CD4-positive, alpha-beta T cell treated with Interleukin-21 for 1 hour (primary cell): ENCODE results near the gene TJP1.
"Not testable (repeated sequence)": the region's sequence is repeated elsewhere in the genome, so short reads cannot be mapped to it uniquely, and the experiment has no call there.

Source experiments
- DNase-seq: peaks from one replicate; pipeline ENCODE4 v3.0.0-alpha.2; 2020

The TJP1 gene

GRCh38 chr15:29698030-29698701 is 124.1 kb downstream of the TJP1 start:
- no peak for DNase-seq

DNA sequence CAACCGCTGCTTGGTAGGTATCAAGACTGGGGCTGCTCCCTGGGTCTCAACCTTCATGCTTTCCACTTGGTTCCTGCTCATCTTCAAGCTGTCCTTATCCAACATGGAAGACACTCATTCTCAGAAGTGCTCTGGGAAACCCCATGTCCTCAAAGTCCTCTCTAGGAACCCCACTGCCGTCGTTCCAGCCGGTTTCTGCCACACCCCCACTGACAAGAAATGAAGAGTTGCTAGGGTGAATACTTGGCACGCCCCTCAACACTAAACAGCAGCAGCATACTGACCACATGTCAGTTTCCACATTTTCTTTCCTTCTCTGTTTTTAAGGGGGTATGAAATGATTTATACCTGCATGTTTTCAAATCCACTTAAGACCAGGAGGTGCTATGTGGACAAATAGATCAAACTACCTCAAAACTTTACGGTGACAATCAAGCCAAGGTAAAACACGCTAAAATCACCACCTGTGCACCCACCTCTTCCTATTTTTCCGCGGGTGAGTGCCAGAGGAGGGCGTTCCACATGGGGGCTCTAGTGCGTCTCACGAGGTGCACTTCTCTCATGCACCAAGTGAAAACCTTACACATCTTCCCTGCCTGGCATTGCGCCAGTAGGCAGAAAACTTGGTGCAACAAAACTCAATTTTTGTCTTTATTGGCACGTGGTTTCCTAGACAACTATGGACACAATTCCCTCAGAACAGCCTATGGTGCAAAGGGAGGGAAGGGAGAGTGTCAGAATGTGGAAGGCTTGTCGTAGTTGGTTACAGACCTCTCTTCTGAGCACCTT is 125.1 kb downstream of the TJP1 start:
- no peak for DNase-seq

DNA sequence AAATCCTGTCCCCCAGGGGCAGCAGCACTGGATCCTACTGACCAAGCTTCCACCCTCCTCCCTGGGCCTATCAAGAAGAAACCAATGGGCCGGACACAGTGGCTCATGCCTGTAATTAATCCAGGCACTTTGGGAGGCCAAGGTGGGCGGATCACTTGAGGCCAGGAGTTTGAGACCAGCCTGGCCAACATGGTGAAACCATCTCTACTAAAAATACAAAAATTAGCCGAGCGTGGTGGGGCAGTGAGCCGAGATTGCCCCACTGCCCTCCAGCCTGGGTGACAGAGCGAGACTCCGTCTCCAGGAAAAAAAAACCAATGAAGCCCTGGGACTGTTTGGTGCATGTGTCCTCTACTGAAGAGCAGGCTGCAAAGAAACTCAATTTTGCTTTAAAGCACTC is 125.8 kb downstream of the TJP1 start:
- not testable (repeated sequence) for DNase-seq

DNA sequence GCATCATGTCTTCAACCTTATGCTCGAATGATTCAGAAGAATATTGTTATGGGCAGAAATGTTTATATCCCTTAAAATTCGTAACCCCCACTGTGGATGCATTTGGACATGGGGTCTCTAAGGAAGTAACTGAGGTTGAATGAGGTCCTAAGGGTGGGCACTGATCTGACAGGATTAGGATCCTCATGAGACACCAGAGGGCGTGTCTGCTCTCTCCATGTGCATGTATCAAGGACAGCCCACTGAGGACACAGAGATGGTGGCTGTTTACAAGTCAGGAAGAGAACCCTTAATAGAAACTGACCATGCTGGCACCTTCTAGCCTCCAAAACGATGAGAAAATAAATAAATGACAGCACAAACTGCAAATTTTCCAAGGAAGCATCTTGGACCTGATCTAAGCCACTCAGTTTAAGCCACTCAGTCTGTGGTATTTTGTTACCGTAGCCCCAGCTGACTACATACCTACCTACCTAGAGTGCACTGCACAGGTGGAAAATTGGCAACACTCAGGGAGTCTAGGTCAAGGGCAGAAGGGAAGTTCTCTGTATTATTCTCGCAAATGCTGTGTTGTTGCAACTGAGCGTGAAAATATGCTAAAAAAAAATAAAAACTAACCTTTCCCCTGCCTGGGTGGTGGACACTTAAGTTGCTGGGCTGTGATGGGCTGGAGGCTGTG is 126.6 kb downstream of the TJP1 start:
- DNase-seq, result no peak

- DNase-seq, result no peak
Measured at GRCh38 chr15:29693225-29693624, 129.0 kb downstream of the TJP1 start.

- no peak for DNase-seq
Measured at GRCh38 chr15:29692527-29692926, 129.7 kb downstream of the TJP1 start.

DNA sequence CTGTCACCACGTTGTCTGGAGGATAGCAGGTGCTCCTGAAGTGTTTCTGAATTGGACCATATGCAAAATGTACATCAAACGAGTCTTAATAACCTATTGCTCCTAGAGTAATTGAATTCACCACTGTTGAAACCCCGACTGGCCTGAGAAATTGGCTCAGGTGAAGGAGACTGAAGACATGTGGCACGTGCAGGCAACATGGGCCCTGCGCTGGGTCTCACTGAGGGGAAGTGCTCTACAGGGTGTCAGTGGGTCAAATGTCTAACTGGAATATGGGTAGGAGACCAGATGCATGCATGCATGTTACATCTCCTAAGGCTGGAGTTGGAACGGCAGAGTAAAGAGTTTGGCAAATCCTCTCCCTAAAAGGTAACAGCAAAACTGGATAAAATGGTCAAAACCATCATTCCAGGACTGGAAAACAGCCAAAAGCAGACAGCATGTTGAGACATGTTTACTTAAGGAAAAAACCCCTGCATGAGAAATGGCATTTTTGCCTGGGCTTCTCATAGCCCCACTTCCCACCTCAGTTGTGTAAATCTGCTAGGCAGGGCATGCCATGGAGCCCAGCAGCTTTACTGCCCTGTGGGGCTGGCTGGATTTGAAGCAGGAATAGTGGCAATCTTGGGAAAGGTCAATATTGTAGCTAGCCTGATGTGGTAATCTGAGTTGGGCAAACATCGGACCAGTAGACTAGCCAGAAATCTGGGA is 131.3 kb downstream of the TJP1 start:
- no peak for DNase-seq

GRCh38 chr15:29689287-29689986 is 132.8 kb downstream of the TJP1 start:
- DNase-seq, result no peak

DNA sequence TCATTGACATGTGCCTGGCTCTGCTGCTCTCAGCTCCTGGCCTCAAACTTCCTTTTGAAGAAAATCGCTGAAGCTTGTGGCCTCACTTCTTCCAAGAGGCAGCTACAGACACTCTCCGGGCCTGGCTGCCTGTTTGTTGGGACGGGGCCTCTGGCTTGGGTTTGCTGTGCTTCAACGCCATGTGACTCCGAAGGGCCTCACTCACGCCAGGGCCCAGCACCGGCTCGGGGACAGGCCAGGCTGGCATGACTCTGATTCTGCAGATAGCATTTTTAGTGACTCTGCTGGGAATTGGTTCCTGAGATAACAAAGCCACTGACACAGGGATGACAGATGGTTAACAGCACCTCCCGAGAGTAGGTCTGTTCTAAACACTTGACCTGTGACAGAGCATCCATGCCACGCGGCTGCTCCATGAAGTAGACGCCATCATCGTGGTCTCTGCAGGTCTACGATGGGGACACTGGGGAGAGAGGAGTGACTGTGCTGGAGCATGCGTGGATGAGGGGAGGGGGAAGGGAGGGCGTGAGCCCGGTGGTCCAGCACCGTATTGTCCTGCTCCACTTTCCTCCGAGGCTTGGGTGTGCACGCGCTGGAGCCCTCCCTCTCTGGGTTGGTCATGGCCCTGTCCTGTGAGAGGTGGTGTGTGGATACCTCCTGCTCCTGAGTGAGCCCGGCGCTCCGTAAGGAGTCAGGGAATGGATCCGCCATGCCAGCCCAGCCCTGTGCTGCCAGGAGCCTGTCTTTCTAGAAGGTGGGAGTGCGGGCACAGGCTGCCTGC is 133.6 kb downstream of the TJP1 start:
- no peak for DNase-seq

DNA sequence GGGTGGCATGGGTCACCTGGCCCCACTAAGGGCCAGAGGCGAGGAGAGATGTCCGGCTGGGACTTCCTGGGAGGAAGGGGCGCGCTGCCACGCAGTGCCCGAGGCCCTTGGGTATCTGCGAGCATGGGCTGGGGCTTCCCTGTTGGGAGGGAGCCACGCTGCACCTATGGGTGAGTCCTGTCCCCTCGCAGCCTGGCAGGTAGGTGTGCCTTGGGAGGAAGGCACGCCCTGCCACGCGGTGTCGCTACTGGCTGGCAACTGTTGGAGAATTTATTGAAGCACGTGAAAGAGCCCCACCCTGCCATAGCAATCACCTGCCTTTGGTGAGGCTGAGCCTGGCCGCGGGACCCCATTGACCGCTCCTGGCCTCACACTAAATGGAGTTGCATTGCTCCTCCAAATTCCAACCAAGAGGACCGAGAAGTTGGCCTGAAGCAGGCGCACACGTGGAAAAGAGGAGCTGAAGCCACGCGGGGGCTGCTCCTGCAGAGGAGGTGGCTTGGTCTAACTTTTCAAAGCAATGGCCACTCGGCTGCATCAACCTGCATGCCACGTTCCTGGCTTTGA is 134.2 kb downstream of the TJP1 start:
- no peak for DNase-seq

GRCh38 chr15:29687204-29687815 is 135.0 kb downstream of the TJP1 start:
- no peak for DNase-seq

DNA sequence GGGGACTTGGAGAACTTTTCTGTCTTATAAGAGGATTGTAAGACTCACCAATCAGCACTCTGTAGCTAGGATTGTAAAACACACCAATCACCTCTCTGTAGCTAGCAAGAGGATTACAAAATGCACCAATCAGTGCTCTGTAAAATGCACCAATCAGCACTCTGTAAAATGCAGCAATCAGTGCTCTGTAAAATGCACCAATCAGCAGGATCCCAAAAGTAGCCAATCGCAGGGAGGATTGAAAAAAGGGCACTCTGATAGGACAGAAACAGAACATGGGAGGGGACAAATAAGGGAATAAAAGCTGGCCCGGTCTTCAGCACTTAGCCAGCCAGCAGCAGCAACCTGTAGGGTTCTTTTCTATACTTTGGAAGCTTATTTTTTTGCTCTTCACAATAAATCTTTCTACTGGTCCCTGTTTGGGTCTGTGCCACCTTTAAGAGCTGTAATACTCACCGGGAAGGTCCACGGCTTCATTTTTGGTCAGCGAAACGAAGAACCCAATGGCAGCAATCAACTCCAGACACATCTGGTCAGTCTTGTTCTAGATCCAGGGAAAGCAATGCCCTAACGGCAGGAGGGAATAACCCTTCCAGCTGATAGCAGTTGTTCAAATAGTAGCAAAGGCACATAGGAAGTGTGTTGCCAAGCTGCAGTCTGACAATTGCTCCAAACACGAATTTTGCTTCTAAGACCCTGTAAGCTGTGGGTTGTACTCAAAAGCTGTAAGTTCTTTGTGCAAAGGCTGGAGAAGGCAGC is 135.6 kb downstream of the TJP1 start:
- DNase-seq, result no peak

DNA sequence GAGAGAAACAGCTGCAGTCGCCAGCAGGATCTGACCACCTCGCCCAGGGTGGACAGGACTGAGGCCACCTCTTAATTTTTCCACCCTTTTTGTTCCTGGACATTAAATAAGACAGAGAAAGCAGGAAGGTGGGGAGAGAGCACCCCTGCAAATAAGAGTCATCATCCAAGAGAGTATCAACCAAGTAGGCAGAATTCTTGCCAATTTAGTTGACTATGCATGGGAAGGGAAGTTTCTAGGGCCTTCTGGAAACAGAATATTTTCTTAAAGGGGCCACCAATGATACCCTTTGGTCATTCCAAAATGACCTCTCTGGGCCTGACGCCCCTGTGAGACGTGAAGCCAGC is 136.2 kb downstream of the TJP1 start:
- no peak for DNase-seq

GRCh38 chr15:29685156-29686078 is 136.9 kb downstream of the TJP1 start:
- DNase-seq, result no peak

DNA sequence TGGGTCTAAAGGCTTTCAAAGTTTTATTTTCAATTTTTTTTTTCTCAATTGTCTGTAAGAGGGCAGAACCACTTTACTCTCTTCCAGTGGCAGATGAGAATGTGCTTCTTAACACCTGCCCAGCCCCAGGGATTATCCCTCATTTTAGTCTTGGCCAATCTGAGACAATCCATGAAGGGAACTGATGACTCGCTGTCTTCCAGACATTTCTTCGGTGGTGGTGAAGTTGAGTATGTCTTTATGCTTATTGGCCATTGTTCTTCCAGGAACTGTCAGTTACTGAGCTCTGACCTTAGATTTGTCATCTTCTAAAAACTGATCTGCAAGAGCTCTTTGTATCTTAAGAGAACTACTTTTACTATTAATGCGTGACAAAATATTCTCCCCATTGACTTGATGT is 139.5 kb downstream of the TJP1 start:
- no peak for DNase-seq

- no peak for DNase-seq
Measured at GRCh38 chr15:29682361-29682760, 139.9 kb downstream of the TJP1 start.

DNA sequence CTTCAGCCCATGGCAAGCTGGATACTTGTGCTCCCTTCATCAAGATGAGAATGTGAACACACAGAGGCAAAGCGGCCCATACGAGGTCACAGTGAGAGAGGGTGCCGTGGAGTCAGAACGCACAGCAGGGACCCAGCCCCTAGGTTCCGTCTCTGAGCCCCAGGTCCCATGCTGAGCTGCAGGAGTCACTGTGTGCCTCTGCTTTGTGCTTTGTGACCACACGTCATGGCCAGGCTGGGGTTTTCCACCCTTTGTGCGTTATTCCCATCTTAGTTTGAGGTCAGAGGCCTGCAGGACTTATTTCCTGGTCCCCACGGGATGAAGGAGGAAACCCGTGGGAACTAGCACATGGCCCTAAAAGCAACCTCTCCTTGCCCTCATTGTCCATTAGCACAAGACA is 140.3 kb downstream of the TJP1 start:
- DNase-seq, result no peak

DNA sequence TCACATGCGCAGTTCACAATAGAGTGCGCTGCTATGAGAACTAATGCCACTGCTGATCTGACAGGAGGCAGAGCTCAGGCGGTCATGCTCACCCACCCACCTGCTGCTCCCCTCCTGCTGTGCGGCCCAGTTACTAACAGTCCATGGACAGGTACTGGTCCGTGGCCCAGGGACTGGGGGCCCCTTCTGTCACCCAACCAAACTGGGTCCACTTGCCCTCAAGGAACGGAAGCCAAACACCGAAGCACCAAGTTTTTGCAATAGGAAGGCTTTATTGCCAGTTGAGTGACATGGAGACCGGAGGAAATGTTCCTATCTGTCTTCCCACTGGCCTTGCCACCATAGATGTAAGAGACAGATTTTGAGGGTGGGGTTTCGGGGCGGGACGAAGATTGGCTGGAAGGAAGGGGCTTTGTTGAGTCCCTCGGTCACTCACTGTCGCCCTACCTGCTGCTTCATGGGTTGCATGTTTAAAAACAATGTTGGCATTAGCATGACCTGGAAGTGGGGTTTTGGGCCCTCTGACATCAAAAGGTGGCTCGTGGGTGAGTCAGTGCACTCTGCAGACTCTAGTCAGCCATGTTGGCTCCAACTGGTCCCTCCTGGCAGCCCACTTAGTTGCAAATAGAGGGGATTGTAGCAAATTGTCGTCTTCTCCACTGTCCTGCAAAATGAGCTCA is 141.0 kb downstream of the TJP1 start:
- DNase-seq, result no peak
